Vagina (tissue), 2 donors: Measurements from ENCODE around the gene GREB1. TPM values are rescaled to one million over a fixed set of nuclear protein-coding genes. Genes with fewer than 3 reads are reported as not detected.

Source experiments
- DNase-seq, 2 donors: peaks; one replicate each; pipeline ENCODE4 v3.0.0-alpha.2; 2017; ENCODE audit errors: extremely low spot score in 2 of 2
- H3K27ac ChIP-seq: fragments of 200-600 bp; sonication (generic); one replicate; pipeline ENCODE4 v1.5.1; 2019
- H3K27me3 ChIP-seq: fragments of 200-600 bp; sonication (generic); one replicate; pipeline ENCODE4 v1.5.1; 2019
- H3K36me3 ChIP-seq, 2 donors: fragments of 200-600 bp; sonication (generic); one replicate each; pipeline ENCODE4 v1.5.1; 2017 to 2019
- H3K4me1 ChIP-seq: fragments of 200-600 bp; sonication (generic); one replicate; pipeline ENCODE4 v1.5.1; 2019
- H3K4me3 ChIP-seq, 2 donors: fragments of 200-600 bp; sonication (generic); 1 replicate in 1 of 2; 2 replicates in 1 of 2; pipeline ENCODE4 v1.5.1; 2016 to 2019
- H3K9me3 ChIP-seq: fragments of 200-600 bp; sonication (generic); one replicate; pipeline ENCODE4 v1.5.1; 2019
- POLR2A ChIP-seq, 2 donors: fragments of 450-650 bp; IDR thresholded peaks; one replicate each; pipeline ENCODE4 v1.6.1; 2017; ENCODE audit warnings: antibody characterized with exemption in 2 of 2, mild to moderate bottlenecking in 2 of 2, moderate library complexity in 2 of 2
- POLR2AphosphoS5 ChIP-seq, 2 donors: sonication (generic); formaldehyde crosslinking; IDR thresholded peaks; one replicate each; pipeline ENCODE4 v1.9.0; 2017; ENCODE audit warnings: antibody characterized with exemption in 2 of 2, mild to moderate bottlenecking in 2 of 2, low read depth in 1 of 2; ENCODE audit not compliant: insufficient read depth in 1 of 2
- intact Hi-C: fragments of 100-400 bp; cut with DNase I; formaldehyde crosslinking; loops from one replicate; pipeline ENCODE4 v1.15.1; 2023
- total RNA-seq: library from RNA; depleted of rRNA; stranded (reverse); fragments of >200 nt; gene quantifications from one replicate; pipeline ENCODE4 v1.2.3, GENCODE V29; 2016
- TF ChIP-seq, protein P1 (sequence below), 3 experiments: fragments of 450-650 bp in 2 of 3; fragments of 200-600 bp in 1 of 3; sonication (generic) in 1 of 3; IDR thresholded peaks; one replicate each; pipeline ENCODE4 v1.5.1; 2017 to 2019; ENCODE audit warnings: antibody characterized with exemption in 3 of 3, mild to moderate bottlenecking in 2 of 3, moderate library complexity in 2 of 3

The GREB1 gene
- total RNA-seq, 1 donor from 2014 or later = 35.4 TPM

- no peak overlapping the region for H3K4me3 ChIP-seq
- no peaks in the 10 kb centered on the region for H3K9me3 ChIP-seq
- H3K4me1 ChIP-seq = no peaks in the 10 kb centered on the region
- intact Hi-C loops = no loop called here
- no peak for DNase-seq
- TF ChIP-seq POLR2AphosphoS5 (IDR thresholded peaks at IDR 0.05; ENCODE audit: insufficient read depth in 1 of 2, low read depth in 1 of 2) (no peak), POLR2A (IDR thresholded peaks at IDR 0.05) (no peak)
- TF ChIP-seq, protein P1, sequence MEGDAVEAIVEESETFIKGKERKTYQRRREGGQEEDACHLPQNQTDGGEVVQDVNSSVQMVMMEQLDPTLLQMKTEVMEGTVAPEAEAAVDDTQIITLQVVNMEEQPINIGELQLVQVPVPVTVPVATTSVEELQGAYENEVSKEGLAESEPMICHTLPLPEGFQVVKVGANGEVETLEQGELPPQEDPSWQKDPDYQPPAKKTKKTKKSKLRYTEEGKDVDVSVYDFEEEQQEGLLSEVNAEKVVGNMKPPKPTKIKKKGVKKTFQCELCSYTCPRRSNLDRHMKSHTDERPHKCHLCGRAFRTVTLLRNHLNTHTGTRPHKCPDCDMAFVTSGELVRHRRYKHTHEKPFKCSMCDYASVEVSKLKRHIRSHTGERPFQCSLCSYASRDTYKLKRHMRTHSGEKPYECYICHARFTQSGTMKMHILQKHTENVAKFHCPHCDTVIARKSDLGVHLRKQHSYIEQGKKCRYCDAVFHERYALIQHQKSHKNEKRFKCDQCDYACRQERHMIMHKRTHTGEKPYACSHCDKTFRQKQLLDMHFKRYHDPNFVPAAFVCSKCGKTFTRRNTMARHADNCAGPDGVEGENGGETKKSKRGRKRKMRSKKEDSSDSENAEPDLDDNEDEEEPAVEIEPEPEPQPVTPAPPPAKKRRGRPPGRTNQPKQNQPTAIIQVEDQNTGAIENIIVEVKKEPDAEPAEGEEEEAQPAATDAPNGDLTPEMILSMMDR (IDR thresholded peaks at IDR 0.05) = no peak
- H3K27ac ChIP-seq = no peak overlapping the region
- no peaks in the 10 kb centered on the region for H3K27me3 ChIP-seq
- no peaks in the 10 kb centered on the region for H3K36me3 ChIP-seq
Measured at GRCh38 chr2:11682590-11682915, 148.7 kb downstream of the GREB1 start.

DNA sequence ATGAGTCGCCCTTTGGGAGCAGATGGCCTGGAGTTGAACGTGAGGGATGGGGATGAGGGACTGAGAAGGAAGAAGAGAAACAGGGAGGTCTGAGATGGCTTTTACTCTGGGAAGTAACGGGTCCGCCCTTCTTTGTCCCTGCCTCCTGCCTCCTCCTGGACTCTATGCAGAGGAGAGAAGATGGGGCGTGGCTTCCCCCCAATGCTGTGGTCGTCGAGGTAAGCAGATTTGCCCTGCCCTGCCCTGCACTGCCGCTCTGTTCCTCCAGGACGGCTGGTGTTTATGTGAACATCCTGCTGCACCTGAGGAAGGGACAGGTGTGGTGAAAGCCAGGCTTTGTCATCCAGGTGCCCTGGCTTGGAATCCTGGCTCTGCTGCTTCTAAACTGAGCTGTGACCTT is 149.6 kb downstream of the GREB1 start:
- no peak for TF ChIP-seq POLR2AphosphoS5 (IDR thresholded peaks at IDR 0.05; ENCODE audit: insufficient read depth in 1 of 2, low read depth in 1 of 2)
- TF ChIP-seq, protein P1 (IDR thresholded peaks at IDR 0.05) = no peak
- TF ChIP-seq POLR2A (IDR thresholded peaks at IDR 0.05) = no peak
- no peaks in the 10 kb centered on the region for H3K27me3 ChIP-seq
- H3K36me3 ChIP-seq = no peaks in the 10 kb centered on the region
- intact Hi-C loops = no loop called here
- no peaks in the 10 kb centered on the region for H3K9me3 ChIP-seq
- DNase-seq = no peak
- H3K4me3 ChIP-seq = no peak overlapping the region
- no peak overlapping the region for H3K27ac ChIP-seq
- peaks cover 8% of the 10 kb centered on the region for H3K4me1 ChIP-seq

GRCh38 chr2:11683966-11684365 is 150.1 kb downstream of the GREB1 start:
- no peak overlapping the region for H3K27ac ChIP-seq
- TF ChIP-seq POLR2AphosphoS5 (IDR thresholded peaks at IDR 0.05; ENCODE audit: insufficient read depth in 1 of 2, low read depth in 1 of 2) (no peak), POLR2A (IDR thresholded peaks at IDR 0.05) (no peak)
- TF ChIP-seq, protein P1 (IDR thresholded peaks at IDR 0.05) = no peak
- H3K27me3 ChIP-seq = no peaks in the 10 kb centered on the region
- intact Hi-C loops = no loop called here
- no peak for DNase-seq
- peaks cover 13% of the 10 kb centered on the region for H3K4me1 ChIP-seq
- no peak overlapping the region for H3K4me3 ChIP-seq
- no peaks in the 10 kb centered on the region for H3K36me3 ChIP-seq
- H3K9me3 ChIP-seq = no peaks in the 10 kb centered on the region

DNA sequence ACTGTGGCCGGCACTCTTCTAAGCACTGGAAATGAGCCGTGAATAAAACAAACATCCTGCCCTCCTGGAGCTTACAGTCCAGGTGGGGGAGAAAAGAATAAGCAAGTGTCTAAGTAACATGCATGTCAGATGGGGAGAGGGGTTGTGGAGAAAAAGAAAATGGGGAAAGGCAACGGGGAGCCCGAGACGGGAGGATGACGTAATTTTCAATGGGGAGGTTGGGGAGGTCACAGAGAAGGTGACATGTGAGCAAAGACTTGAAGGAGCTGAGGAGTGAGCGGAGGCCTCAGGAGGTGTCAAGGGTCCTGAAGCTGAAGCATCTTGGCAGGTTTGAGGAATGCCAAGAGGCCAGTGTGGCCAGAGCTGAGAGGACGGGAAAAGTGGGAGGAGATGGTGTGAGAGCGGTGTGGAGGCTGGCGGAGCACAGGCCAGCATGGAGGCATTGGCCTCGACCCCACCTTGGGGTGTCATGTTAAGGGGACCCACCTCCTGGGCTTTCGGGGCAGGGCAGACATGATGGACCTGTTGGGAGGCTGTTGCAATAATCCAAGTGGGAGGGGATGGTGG is 151.1 kb downstream of the GREB1 start:
- H3K36me3 ChIP-seq = no peaks in the 10 kb centered on the region
- intact Hi-C loops = loop anchor here (5.0 kb wide), 1 partner anchor 92 kb away; no protein-coding TSS in a partner anchor
- H3K4me1 ChIP-seq = peaks cover 15% of the 10 kb centered on the region
- H3K27me3 ChIP-seq = no peaks in the 10 kb centered on the region
- TF ChIP-seq POLR2A (IDR thresholded peaks at IDR 0.05) = no peak
- TF ChIP-seq, protein P1 (IDR thresholded peaks at IDR 0.05) = no peak
- no peak for TF ChIP-seq POLR2AphosphoS5 (IDR thresholded peaks at IDR 0.05; ENCODE audit: insufficient read depth in 1 of 2, low read depth in 1 of 2)
- no peak overlapping the region for H3K4me3 ChIP-seq
- no peaks in the 10 kb centered on the region for H3K9me3 ChIP-seq
- DNase-seq = no peak
- H3K27ac ChIP-seq = no peak overlapping the region

DNA sequence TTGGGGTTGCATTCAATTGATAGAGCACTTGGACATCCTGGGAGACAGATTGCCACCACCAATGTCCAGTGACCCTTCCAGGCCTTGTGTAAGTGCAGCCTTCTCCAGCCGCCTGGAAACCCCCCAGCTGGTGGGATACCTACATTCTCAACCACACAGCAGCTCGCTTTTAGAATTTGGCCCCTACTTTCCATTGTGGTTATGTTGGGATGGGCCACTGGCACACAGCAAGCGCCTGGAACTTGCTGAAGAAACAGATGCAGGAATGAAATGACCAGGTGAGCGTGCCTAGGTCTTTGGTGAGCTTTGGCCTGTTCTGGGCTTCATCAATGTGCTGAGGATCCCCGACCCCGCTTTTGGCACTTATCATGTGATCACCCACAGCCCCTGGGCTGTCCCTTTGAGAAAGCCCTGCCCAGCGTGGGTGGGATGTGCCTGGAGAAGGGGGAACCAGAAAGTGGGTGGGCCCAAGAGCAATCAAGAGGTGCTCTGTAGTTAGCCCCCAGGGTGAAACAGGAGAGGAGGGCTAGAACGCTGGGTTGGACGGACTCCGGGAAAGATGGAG is 152.1 kb downstream of the GREB1 start:
- no peak for DNase-seq
- no peaks in the 10 kb centered on the region for H3K9me3 ChIP-seq
- TF ChIP-seq, protein P1 (IDR thresholded peaks at IDR 0.05) = no peak
- TF ChIP-seq POLR2AphosphoS5 (IDR thresholded peaks at IDR 0.05; ENCODE audit: insufficient read depth in 1 of 2, low read depth in 1 of 2) = no peak
- TF ChIP-seq POLR2A (IDR thresholded peaks at IDR 0.05) = no peak
- H3K27me3 ChIP-seq = no peaks in the 10 kb centered on the region
- intact Hi-C loops = loop anchor here (5.0 kb wide), 1 partner anchor 91 kb away; no protein-coding TSS in a partner anchor
- no peak overlapping the region for H3K4me3 ChIP-seq
- no peak overlapping the region for H3K27ac ChIP-seq
- peaks cover 15% of the 10 kb centered on the region for H3K4me1 ChIP-seq
- no peaks in the 10 kb centered on the region for H3K36me3 ChIP-seq
